Hepatic stellate cell (primary cell): ENCODE data around the gene ADAMTS16.

ENCODE experiments used
- DNase-seq: peaks from one replicate; pipeline ENCODE4 v3.0.0; 2011; ENCODE audit warnings: low spot score

The ADAMTS16 gene

DNA sequence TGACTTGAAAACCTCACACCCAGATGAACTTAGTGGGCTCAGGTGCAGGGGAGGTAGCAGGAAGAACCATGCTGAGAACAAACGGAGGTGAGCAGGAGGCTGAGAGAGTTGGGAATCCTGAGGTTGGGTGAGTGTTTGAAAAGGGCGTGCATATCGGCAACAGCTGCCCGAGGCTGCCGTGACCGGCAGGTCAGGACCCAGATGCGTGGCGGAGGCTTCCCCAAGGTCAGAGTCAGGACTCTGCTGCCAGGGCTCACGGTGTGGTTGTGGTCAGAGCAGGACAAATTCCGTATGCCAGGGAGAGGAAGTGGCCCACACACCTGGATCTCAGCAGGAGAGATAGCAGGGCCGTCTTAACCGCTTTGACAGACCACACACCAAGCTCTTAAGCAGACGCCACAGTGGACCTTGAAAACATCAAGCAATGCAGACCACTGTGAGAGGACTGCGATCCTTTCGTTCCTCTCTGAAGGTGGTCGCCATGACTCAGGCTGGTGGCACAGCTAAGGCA lies 43.1 kb downstream of the ADAMTS16 start:
- no peak for DNase-seq

GRCh38 chr5:5183933-5184332 lies 43.8 kb downstream of the ADAMTS16 start:
- no peak for DNase-seq

GRCh38 chr5:5188376-5189050 lies 48.4 kb downstream of the ADAMTS16 start:
- DNase-seq = no peak

DNA sequence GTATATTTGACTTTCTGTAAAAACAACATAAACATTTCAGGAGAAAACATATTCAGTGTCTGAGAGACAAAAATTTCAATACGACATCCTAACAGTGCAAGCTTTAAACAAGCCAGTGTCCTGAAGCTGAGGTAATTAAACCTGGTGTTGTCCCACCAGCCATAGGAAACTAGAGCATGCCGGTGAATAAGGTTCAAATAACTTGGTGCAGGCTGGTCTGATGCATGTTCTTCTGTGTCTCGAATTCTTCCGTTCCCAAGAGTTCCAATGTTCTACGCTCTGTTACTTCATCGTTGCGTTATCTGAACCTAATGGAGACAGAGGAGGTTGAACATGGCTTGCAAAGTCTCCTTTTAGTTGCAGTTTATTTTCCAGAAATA lies 48.9 kb downstream of the ADAMTS16 start:
- DNase-seq = no peak

- no peak for DNase-seq
Measured at GRCh38 chr5:5191906-5192305, 51.8 kb downstream of the ADAMTS16 start.

DNA sequence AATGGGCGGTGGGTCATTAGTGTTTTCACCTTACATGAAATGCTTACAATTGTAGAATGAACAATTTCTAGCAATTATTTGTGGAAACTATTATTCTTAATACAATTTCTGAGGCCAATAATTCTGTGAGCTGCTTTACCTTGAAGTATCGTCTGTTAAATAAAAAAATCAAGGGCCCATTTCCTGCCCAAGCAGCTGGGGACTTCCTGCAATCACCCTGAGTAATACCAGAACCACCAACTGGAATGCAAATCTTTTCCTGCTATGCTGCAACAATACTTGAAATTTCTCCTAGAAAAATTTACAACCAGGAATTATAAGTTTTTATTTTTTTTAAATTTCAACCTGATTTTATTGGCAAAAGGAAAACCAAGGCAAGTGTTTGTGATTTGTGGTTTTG lies 52.6 kb downstream of the ADAMTS16 start:
- no peak for DNase-seq

- no peak for DNase-seq
Measured at GRCh38 chr5:5195128-5195918, 55.2 kb downstream of the ADAMTS16 start.

DNA sequence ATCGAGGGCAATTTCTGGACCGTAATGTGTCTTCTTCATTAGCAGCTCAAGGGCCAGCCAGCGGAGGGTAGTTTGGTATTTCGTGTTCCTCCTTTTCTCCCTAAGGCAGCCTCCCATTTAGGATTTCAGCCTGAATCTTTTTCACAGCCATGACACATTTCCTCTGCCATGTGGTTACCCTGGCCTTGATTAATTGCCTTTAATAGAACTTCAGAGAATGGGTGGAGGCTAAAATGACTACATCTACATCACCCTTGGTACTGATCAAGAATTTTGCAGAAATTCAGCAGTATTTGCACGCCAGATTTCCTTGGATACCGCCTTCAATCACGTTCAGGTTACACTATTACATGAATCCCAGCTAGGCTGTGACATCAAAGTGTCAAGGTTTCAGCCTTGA lies 58.0 kb downstream of the ADAMTS16 start:
- no peak for DNase-seq

GRCh38 chr5:5198815-5199214 lies 58.7 kb downstream of the ADAMTS16 start:
- no peak for DNase-seq

GRCh38 chr5:5199495-5199894 lies 59.4 kb downstream of the ADAMTS16 start:
- DNase-seq = no peak

- no peak for DNase-seq
Measured at GRCh38 chr5:5200133-5200532, 60.0 kb downstream of the ADAMTS16 start.

- DNase-seq = no peak
Measured at GRCh38 chr5:5202321-5202720, 62.2 kb downstream of the ADAMTS16 start.

GRCh38 chr5:5203451-5203850 lies 63.3 kb downstream of the ADAMTS16 start:
- DNase-seq = no peak

GRCh38 chr5:5207828-5208227 lies 67.7 kb downstream of the ADAMTS16 start:
- DNase-seq = no peak

DNA sequence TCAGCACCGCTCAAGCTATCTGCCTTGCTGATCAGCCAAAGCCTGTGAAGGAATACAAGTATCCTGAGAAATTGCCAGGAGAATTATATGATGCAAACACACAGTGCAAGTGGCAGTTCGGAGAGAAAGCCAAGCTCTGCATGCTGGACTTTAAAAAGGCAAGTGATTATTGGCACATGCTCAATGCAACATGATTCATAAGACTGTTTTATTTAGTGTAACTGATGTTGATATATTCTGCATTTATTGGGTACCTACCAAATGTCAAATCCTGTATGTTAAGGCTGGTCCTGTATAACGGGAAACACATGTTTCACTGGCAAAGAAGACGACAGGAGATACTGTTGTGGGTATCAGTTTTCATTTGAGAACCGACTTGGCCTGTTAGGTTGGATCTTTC lies 69.0 kb downstream of the ADAMTS16 start:
- DNase-seq = no peak

- DNase-seq = no peak
Measured at GRCh38 chr5:5209510-5210286, 69.6 kb downstream of the ADAMTS16 start.

DNA sequence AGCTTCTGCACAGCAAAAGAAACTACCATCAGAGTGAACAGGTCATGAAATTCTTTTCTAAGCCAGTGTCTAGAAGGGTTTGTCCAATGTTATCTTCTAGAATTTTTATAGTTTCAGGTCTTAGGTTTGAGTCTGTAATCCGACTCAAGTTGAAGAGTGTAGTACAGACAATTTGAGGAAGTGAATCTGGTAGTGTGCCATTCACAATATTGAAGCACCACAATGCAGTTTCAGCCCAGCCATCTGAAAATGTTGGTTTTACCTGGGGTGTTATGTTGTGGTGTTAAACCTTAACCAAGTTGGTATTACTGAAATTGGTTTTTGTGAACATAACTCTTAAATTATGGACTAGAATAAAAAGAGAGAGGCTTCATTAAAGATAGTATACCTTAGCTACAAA lies 77.2 kb downstream of the ADAMTS16 start:
- DNase-seq = no peak

DNA sequence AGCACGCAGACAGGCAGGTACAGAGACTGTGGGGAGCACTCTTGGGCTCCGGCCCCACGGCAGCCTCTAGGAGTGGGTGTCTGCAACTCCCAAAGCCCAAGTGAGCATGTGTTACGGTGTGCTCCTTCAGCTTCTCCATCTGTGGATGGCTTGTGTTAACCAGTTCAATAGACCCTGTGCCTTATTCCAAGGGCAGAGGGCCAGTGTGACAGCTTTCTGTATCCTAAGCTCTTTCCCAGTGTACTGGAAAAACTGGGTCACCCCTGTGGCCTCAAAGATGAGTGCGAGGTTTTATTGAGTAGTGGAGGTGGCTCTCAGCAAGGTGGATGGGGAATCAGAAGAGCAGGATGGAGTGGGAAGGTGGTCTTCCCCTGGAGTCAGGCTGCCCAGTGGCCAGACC lies 78.3 kb downstream of the ADAMTS16 start:
- no peak for DNase-seq

DNA sequence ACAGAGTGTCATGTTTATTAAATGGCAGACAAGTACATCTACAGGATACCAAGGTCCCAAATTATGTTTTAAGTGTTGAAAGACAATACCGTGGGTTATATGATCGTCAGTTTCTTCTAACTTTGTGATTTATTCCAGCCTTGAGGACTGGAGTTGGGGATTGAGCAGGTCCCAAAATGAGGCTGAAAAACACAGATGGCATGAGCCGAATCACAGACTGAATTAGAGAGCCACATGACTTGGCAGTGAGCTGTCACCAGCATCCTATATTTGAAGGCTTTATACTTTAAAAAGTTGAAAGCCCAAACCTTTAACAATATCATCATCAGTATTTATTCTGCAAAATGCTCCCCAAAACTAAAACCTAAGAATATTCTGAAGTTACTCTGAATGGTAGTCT lies 79.4 kb downstream of the ADAMTS16 start:
- DNase-seq = no peak

DNA sequence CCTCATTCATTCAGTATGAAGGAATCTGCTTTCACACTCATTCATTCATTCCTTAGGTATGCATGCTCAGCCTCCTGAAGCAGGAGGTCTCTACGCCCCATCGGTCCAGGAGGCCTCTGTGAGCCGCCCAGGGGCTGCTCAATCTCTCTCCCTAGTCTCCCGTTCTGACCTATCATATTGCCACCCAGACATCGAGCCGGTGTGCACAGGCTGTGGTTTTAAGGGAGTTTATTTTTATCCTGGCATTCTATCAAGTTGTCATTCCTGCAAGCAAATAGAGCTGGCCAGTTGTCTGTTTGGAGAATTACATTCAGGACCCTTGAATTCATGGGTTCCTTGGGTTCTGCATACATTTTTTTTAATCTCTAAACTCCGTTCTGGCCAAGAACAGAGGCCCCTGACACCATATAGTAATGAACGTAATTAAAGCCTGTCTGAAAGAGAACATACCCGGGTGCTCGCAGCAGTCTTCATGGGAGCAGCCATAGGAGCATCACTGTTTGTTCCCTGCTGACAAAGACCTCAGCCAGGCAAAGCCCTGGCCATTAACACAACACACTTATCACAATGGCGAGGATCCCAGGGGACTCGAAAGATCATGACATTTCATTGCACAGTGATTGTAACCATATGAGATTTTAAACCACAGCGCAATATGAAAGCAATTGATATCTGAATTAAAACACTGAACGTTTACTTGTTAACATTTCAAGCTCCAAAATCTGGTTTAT lies 80.9 kb downstream of the ADAMTS16 start:
- DNase-seq = no peak

- DNase-seq = no peak
Measured at GRCh38 chr5:5221724-5222123, 81.6 kb downstream of the ADAMTS16 start.

DNA sequence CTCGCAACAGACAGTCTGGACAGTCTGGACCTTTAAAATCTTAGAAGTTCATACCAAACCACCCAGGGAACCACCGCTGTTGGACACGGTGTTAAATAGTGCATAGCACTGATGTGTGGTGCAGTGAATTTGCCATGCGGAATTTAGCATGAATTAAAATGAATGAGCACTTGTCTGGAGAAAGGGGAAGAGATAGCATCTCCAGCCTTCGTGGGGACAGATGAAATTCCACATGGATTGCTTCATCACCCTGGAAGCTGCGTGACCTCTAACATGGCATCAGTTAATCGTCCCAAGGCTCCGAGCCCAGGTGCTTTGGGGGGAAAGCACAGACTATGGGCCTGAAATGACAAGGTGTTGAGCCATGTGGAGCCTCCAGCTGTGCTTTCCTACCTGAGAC lies 91.4 kb downstream of the ADAMTS16 start:
- DNase-seq = no peak
